T-helper 17 cell (primary cell): ENCODE results near the gene KIF1B. TPM values are rescaled to one million over a fixed set of nuclear protein-coding genes. Genes with fewer than 3 reads are reported as not detected.
"Not testable (repeated sequence)": the region's sequence is repeated elsewhere in the genome, so short reads cannot be mapped to it uniquely, and the experiment has no call there.

ENCODE experiments used
- ATAC-seq: fragments of 150-1000 bp; cut with Tn5 transposase; 2 replicates; pipeline ENCODE4 v1.10.0; 2021; ENCODE audit warnings: mild to moderate bottlenecking, moderate library complexity
- DNase-seq, 3 donors: peaks; one replicate each; pipeline versions ENCODE4 v3.0.0 to v3.0.0-alpha.2; 2020 to 2021
- H3K9me3 ChIP-seq: one replicate; pipeline ENCODE4 v1.7.0; 2013; ENCODE audit warnings: low read length, mild to moderate bottlenecking; ENCODE audit not compliant: control insufficient read depth, poor library complexity, severe bottlenecking
- H3K27ac Mint-ChIP-seq: one replicate; pipeline ENCODE4 v1.8.0; 2022; ENCODE audit warnings: mild to moderate bottlenecking, moderate library complexity, mixed read lengths
- H3K27me3 Mint-ChIP-seq: one replicate; pipeline ENCODE4 v1.8.0; 2022; ENCODE audit warnings: mixed read lengths
- H3K36me3 Mint-ChIP-seq: one replicate; pipeline ENCODE4 v1.8.0; 2022; ENCODE audit warnings: low read depth, mixed read lengths
- H3K4me1 Mint-ChIP-seq: one replicate; pipeline ENCODE4 v1.8.0; 2022; ENCODE audit warnings: mild to moderate bottlenecking, mixed read lengths
- H3K4me3 Mint-ChIP-seq: one replicate; pipeline ENCODE4 v1.8.0; 2022; ENCODE audit warnings: mild to moderate bottlenecking, moderate library complexity, mixed read lengths
- total RNA-seq, 4 donors: library from RNA in 2 of 4; stranded (reverse) in 2 of 4; gene quantifications; one replicate each; pipeline ENCODE4 v1.2.3 and lab custom pipeline; 2022 to 2026

KIF1B gene
- total RNA-seq, 2 donors from 2014 or later, result 10.9 to 13.3 TPM

DNA sequence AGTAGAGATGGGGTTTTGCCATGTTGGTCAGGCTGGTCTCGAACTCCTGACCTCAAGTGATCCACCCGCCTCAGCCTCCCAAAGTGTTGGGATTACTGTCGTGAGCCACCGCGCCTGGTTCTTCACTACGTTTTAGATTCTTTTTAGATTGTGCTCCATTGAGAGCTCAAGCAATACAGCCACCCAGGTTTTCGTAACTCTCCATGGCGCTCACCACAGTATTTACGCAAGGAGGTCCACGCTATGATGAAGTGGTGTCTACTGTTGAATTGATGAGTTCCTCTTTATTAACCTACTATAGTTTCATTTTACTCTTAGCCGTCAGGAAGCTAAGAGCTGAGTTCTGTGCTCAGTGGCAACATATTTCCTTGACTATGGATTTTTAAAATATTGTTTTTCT, 1.8 kb upstream of the KIF1B start:
- H3K4me3 Mint-ChIP-seq, result peak overlapping the region; percentile 57
- peaks cover 18% of the 10 kb centered on the region for H3K4me1 Mint-ChIP-seq
- H3K27ac Mint-ChIP-seq, result peak overlapping the region; percentile 45
- H3K27me3 Mint-ChIP-seq, result no peaks in the 10 kb centered on the region
- ATAC-seq (no peak), DNase-seq (no peak)
- H3K9me3 ChIP-seq, result no peaks in the 10 kb centered on the region
- H3K36me3 Mint-ChIP-seq, result no peaks in the 10 kb centered on the region

DNA sequence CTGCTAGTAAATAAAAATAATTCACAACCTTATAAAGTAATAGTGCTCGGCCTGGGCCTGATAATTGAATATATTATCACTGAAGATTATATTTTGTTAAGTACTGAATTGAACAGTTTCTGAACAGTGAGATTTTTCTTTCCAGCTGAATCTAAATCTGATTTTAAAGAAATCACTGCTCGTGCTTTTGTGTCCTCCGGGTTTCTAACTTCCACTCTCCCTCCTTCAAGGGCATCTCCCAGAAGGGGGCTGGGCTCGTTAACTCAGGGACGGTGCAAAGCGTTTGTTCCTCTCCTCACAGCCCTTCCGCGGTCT, 823 bp upstream of the KIF1B start:
- H3K27me3 Mint-ChIP-seq, result no peaks in the 10 kb centered on the region
- no peaks in the 10 kb centered on the region for H3K9me3 ChIP-seq
- peak overlapping the region; percentile 94 for H3K4me3 Mint-ChIP-seq
- H3K27ac Mint-ChIP-seq, result peak overlapping the region; percentile 45
- no peak for DNase-seq
- ATAC-seq, result no peak
- H3K36me3 Mint-ChIP-seq, result no peaks in the 10 kb centered on the region
- H3K4me1 Mint-ChIP-seq, result peaks cover 19% of the 10 kb centered on the region

DNA sequence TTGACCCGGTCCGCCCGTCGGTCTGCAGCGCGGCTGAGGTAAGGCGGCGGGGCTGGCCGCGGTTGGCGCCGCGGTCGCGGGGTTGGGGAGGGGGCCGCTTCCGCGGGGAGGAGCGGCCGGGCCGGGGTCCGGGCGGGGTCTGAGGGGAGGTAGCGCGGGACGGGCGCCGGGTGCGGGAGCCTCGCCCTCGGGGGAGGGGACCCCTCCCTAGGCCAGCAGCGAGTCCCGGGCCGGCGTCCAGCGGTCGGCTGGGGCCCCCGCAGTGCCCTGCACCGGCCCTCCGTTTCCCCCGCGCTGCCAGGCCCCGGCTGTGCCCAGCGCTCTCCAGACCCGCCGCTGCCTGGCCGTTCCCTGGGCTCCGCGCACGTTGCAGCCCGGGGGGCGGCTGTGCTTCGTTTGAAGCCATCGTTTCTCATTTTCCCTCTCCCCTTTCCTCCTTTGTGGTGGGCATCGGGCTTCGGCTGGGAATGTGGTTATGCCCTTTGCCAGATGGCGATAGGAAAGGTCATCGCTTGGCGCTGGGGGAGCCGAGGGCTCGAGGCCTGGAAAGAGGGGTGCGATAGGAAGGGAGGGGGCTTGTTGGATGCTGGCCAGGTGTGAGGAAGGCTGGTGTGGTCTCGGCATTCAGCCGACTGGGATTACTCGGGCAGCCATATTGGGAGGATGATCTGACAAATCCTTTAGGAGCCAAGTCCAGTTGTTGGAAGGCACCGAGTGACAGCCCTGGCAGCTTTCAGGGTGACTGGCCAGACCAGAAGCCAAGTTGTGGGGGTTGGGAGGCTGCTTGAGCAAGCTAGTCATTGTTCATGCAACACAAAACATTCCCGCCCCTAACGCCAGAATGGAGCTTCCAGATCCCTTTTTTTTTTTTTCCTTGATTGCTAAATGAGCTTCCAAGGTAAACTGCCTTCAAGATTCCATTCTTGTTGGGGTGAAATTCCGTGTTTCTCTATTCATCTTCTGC, 753 bp downstream of the KIF1B start:
- H3K4me3 Mint-ChIP-seq, result peak overlapping the region; percentile 84
- no peaks in the 10 kb centered on the region for H3K27me3 Mint-ChIP-seq
- H3K36me3 Mint-ChIP-seq, result no peaks in the 10 kb centered on the region
- H3K9me3 ChIP-seq, result no peaks in the 10 kb centered on the region
- peak overlapping the region; percentile 32 for H3K27ac Mint-ChIP-seq
- DNase-seq, result no peak
- no peak for ATAC-seq
- H3K4me1 Mint-ChIP-seq, result peaks cover 28% of the 10 kb centered on the region

DNA sequence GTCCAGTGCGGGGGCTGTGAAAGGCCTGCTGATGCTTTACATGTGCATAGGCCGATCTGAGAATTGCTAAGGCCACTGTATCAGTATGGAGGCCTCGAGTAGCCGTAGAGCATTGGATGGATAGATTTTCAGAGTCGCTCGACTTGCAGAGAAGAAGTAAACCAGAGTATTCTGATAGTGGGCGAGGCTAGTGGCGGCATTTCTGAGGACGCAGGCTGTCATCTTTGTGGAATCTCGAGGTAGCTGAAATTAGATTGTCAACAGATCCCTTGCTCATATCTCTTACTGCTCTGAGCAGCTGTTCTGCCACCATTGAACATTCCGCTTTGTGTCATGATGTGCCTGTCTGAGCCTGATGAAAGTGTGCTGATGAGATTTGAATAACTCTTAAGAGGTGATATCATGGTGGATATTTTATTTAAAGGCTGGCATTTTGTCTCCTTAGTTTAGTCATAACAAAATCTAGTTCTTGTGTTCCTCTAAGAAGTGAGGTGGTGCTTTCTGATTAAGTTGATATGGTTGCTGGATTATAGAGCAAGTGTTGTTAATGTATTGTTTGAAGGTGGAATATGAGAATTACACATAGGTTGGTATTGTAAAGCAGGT, 1.5 kb downstream of the KIF1B start:
- no peak for DNase-seq
- H3K27ac Mint-ChIP-seq, result peak overlapping the region; percentile 32

DNA sequence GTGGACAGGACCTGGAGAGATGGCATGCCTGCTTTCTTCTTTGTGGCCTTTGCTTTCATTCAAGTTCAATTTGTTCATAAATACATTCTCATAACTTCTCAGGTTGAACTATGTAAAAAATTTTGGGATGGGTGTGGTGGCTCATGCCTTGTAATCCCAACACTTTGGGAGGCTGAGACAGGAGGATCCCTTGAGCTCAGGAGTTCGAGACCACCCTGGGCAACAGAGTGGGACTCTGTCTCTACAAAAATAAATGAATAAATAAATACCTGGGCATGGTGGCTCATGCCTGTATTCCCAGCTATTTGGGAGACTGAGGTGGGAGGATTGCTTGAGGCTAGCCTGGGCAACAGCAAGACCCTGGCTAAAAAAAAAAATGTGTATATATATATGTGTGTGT, 2.1 kb downstream of the KIF1B start:
- H3K27me3 Mint-ChIP-seq, result no peaks in the 10 kb centered on the region
- ATAC-seq (no peak), DNase-seq (no peak)
- H3K36me3 Mint-ChIP-seq, result no peaks in the 10 kb centered on the region
- peak overlapping the region; percentile 84 for H3K4me3 Mint-ChIP-seq
- no peaks in the 10 kb centered on the region for H3K9me3 ChIP-seq
- H3K27ac Mint-ChIP-seq, result peak overlapping the region; percentile 32
- H3K4me1 Mint-ChIP-seq, result peaks cover 36% of the 10 kb centered on the region

More for the DNA sequence above, 1.5 kb downstream of the KIF1B start:
- no peaks in the 10 kb centered on the region for H3K9me3 ChIP-seq
- no peak for ATAC-seq
- peaks cover 35% of the 10 kb centered on the region for H3K4me1 Mint-ChIP-seq
- H3K27me3 Mint-ChIP-seq, result no peaks in the 10 kb centered on the region
- H3K4me3 Mint-ChIP-seq, result peak overlapping the region; percentile 84
- H3K36me3 Mint-ChIP-seq, result no peaks in the 10 kb centered on the region

DNA sequence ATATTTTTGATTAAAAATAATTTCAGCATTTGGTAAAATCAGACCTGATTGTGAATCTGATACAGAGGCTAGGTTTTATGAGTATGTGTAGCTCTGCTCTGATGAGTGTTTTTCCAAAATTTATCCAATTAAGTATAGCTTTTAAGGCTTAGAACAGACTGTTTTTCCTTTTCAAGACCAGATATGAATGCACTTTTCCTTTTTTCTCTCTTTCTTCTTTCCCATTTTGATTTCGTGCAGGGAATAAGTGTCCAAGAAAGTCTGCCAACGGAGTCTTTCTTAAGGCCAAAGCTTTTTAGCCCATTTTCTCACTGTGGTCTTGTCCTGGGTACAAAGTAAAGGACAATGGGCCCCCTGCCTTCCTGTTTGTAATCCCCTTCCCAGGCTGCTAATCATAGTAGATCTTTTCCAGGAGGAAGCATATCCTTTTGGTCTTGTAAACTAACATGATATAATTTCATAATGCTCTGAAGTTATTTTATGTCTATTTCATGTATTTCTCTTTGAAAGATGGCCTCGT, 2.9 kb downstream of the KIF1B start:
- H3K9me3 ChIP-seq, result no peaks in the 10 kb centered on the region
- no peaks in the 10 kb centered on the region for H3K36me3 Mint-ChIP-seq
- H3K4me3 Mint-ChIP-seq, result no peak overlapping the region
- no peak for DNase-seq
- no peak overlapping the region for H3K27ac Mint-ChIP-seq
- no peaks in the 10 kb centered on the region for H3K27me3 Mint-ChIP-seq
- peaks cover 43% of the 10 kb centered on the region for H3K4me1 Mint-ChIP-seq
- ATAC-seq, result no peak

DNA sequence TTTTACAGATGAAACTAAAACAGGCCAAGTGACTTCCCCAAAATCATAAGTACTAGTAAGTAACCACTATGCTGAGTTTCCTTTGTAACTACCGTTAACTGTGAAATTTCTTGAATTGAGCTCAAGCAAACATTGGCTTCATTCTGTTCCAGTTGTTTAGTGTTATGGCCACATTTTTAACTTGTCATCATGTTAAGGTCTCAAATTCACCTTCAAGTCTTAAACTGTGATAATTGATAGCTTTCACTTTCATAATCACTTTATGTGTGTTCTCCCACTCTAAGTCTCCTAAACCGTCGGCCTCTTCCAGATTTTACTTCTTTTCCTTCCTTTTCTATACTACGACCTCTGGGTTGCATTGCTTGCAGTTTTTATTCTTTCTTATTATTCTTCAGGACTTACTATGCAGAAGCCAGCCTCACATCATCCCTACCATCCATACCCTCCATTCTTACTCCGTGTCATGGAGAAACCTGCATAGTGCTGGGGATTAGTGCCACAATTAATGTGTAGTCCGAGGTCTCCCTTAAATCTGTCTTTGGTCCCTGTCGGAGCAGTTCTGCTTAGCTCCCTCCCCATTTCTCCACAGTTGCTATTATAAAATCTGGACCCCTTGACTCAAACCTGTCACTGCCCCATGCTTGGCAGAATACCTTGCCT, 5.8 kb downstream of the KIF1B start:
- peak overlapping the region; percentile 70 for H3K27ac Mint-ChIP-seq
- no peaks in the 10 kb centered on the region for H3K27me3 Mint-ChIP-seq
- no peaks in the 10 kb centered on the region for H3K9me3 ChIP-seq
- peak overlapping the region; percentile 79 for H3K4me3 Mint-ChIP-seq
- H3K36me3 Mint-ChIP-seq, result no peaks in the 10 kb centered on the region
- peaks cover 40% of the 10 kb centered on the region for H3K4me1 Mint-ChIP-seq
- ATAC-seq (no peak), DNase-seq (no peak)

DNA sequence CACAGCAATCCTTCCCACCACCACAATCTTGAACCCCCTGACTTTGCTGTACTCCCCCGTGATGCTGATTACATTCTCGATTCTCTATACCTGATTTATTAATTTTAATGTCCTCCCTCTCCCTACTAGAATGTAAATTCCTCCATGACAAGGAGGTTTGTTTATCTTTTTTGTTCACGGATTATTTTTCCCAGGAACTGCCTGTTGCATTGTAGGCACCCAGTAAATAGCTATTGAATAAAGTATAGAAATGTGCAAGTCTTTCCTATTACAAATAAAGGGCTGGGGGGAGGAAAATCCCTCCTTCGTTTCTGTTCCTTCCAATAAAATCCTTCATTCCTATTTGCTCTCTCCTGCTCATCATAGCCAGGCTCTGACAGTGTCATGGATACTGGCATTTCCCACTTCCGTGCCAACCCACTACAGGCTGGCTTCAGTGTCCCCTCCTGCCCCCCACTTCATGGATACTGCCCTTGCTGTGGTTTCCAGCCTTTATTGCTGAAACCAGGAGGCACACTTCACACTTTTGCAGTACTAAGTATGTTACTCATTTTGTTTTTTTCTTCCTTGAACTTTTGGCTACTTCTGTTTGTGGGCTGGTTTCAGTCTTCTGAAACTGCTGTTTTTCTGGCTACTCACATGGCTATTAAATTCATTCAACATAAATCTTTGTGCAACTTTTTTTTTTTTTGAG, 7.5 kb downstream of the KIF1B start:
- Mint-ChIP-seq H3K4me3 (no peak overlapping the region), H3K27me3 (no peaks in the 10 kb centered on the region), H3K36me3 (no peaks in the 10 kb centered on the region), H3K4me1 (peaks cover 36% of the 10 kb centered on the region), H3K27ac (peak overlapping the region; percentile 70)
- DNase-seq (no peak), ATAC-seq (no peak)
- no peaks in the 10 kb centered on the region for H3K9me3 ChIP-seq

DNA sequence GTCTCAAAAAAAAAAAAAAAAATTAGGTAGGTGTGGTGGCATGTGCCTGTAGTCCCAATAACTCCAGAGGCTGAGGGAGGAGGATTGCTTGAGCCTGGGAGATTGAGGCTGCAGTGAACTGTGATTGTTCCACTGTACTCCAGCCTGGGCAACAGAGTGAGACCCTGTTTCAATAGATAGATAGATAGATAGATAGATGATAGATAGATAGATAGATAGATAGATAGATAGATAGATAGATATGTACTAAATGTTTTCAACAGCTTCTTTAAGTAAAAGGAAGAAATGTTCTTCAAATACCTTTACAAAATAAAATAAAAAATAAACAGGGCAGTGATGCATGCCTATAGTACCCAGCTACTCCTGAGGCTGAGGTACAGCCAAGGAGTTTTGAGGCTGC, 9.8 kb downstream of the KIF1B start:
- no peak overlapping the region for H3K4me3 Mint-ChIP-seq
- no peaks in the 10 kb centered on the region for H3K36me3 Mint-ChIP-seq
- H3K4me1 Mint-ChIP-seq, result peaks cover 30% of the 10 kb centered on the region
- ATAC-seq (no peak), DNase-seq (no peak)
- no peaks in the 10 kb centered on the region for H3K27me3 Mint-ChIP-seq
- H3K9me3 ChIP-seq, result no peaks in the 10 kb centered on the region
- H3K27ac Mint-ChIP-seq, result no peak overlapping the region

DNA sequence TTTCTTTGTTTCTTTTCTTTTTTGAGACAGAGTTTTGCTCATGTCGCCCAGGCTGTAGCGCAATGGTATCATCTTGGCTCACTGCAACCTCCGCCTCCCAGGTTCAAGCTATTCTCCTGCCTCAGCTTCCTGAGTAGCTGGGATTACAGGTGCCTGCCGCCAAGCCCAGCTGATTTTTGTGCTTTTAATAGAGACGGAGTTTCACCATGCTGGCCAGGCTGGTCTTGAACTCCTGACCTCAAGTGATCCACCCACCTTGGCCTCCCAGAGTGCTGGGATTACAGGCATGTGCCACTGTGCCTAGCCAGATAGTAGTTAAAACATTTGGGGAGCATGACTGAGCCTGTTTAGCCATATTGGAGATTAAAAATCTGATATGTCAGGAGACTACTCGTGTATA, 10.3 kb downstream of the KIF1B start:
- not testable (repeated sequence) for ATAC-seq, H3K27ac Mint-ChIP-seq, H3K36me3 Mint-ChIP-seq, H3K9me3 ChIP-seq, H3K27me3 Mint-ChIP-seq, H3K4me3 Mint-ChIP-seq, DNase-seq
- peaks cover 29% of the 10 kb centered on the region for H3K4me1 Mint-ChIP-seq

DNA sequence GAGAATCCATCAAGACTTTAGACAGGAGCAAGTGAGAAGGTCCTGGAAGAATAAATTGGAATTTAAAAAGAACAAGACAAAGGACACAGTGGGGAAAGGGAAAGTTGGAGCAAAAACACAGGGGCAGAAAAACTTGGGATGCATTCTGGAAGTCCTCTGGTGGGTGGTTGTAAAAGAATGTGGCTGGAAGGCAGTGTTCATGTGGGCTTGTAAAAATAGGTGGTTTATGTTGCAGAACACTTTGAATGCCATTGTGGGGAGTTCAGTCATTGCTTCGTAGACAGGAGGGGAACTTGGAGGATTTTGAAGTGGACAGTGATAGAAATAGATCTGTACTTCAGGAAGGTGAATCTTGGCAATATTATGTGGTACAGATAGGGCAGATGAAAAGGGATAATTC, 15.2 kb downstream of the KIF1B start:
- no peaks in the 10 kb centered on the region for H3K9me3 ChIP-seq
- DNase-seq (no peak), ATAC-seq (no peak)
- no peaks in the 10 kb centered on the region for H3K27me3 Mint-ChIP-seq
- H3K36me3 Mint-ChIP-seq, result peaks cover 6% of the 10 kb centered on the region
- no peak overlapping the region for H3K27ac Mint-ChIP-seq
- H3K4me3 Mint-ChIP-seq, result no peak overlapping the region
- H3K4me1 Mint-ChIP-seq, result peaks cover 22% of the 10 kb centered on the region

DNA sequence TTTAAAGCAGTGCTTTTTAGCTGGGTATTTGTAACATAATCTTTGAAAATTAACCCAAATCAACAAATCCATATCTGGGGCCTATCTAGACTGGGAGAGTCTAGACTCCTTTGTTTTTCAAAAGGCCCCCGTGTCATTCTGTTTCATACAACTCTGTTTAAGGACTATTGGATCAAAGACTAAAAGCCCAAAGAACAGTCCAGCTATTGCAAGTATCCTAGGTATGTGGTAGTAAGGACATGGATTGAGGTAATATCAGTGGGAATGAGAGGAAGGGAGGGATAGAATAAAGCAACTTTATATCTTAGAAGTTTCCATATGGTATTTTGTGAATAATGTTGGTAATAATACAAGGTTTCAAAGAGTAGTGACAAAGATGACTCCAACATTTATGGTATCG, 18.2 kb downstream of the KIF1B start:
- ATAC-seq (no peak), DNase-seq (no peak)
- no peak overlapping the region for H3K27ac Mint-ChIP-seq
- no peaks in the 10 kb centered on the region for H3K9me3 ChIP-seq
- peaks cover 6% of the 10 kb centered on the region for H3K36me3 Mint-ChIP-seq
- H3K27me3 Mint-ChIP-seq, result no peaks in the 10 kb centered on the region
- H3K4me3 Mint-ChIP-seq, result no peak overlapping the region
- peaks cover 17% of the 10 kb centered on the region for H3K4me1 Mint-ChIP-seq

DNA sequence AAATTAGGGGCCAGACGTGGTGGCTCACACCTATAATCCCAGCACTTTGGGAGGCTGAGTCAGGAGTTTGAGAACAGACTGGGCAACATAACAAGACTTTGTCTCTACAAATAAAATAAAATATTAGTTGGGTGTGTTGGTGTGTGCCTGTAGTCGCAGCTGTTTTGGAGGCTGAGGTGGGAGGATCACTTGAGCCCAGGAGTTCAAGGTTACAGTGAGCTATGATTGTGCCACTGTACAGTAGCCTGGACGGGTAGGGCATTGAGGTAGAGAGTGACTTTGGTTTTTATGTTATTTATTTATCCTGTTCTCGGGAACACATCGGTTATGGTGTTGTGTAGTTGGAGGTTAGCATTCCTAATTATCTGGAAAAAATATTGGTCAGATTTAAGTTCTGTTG, 19.5 kb downstream of the KIF1B start:
- no peak for ATAC-seq
- H3K27ac Mint-ChIP-seq, result no peak overlapping the region
- H3K27me3 Mint-ChIP-seq, result no peaks in the 10 kb centered on the region

More for the DNA sequence above, 19.5 kb downstream of the KIF1B start:
- peaks cover 17% of the 10 kb centered on the region for H3K4me1 Mint-ChIP-seq
- no peaks in the 10 kb centered on the region for H3K9me3 ChIP-seq
- H3K4me3 Mint-ChIP-seq, result no peak overlapping the region
- peaks cover 6% of the 10 kb centered on the region for H3K36me3 Mint-ChIP-seq
- DNase-seq, result no peak
